Panc1 (cell line): ENCODE results near the gene PLD1. TPM values are rescaled to one million over a fixed set of nuclear protein-coding genes. Genes with fewer than 3 reads are reported as not detected.

ENCODE experiments used
- ATAC-seq: fragments of 200-7000 bp; cut with Tn5 transposase; 2 replicates; pipeline ENCODE4 v1.9.1; 2020; ENCODE audit warnings: mild to moderate bottlenecking, moderate library complexity
- BruUV-seq: library from RNA; stranded (reverse); fragments of 400-500 nt; replicated peaks from 2 replicates; lab custom pipeline; 2021; lab: Mats Ljungman, UMichigan
- CTCF ChIA-PET: fragments of 300-600 bp; sonication (Branson Sonifier 250); formaldehyde crosslinking; loops from one replicate; lab custom pipeline; 2022; ENCODE audit warnings: antibody characterized with exemption; lab: Charles Lee
- POLR2A ChIA-PET: fragments of 300-600 bp; sonication (Branson Sonifier 250); formaldehyde crosslinking; loops from one replicate; lab custom pipeline; 2022; ENCODE audit warnings: antibody characterized with exemption; lab: Charles Lee
- DNase-seq: peaks from one replicate; pipeline ENCODE4 v3.0.0-alpha.2; 2010; ENCODE audit warnings: low read depth, low spot score
- H3K27ac ChIP-seq: 2 replicates; pipeline ENCODE4 v1.5.1; 2011; ENCODE audit warnings: mild to moderate bottlenecking, low read length, inconsistent platforms
- H3K27me3 ChIP-seq: fragments of 200-500 bp; sonication (Bioruptor generic); 2 replicates; pipeline ENCODE4 v1.6.0; 2014; ENCODE audit warnings: low read length, inconsistent platforms; ENCODE audit not compliant: control insufficient read depth, insufficient read depth
- H3K36me3 ChIP-seq: fragments of 200-500 bp; sonication (Bioruptor generic); 2 replicates; pipeline ENCODE4 v1.5.1; 2014; ENCODE audit warnings: inconsistent platforms, mild to moderate bottlenecking, low read length, moderate library complexity; ENCODE audit not compliant: control insufficient read depth, insufficient read depth
- H3K4me1 ChIP-seq: 2 replicates; pipeline ENCODE4 v1.5.1; 2011; ENCODE audit warnings: inconsistent platforms, mild to moderate bottlenecking, low read length, moderate library complexity; ENCODE audit not compliant: control insufficient read depth, insufficient read depth
- H3K4me3 ChIP-seq, 2 experiments: 2 replicates each; pipeline ENCODE4 v1.5.1; 2011 to 2012; ENCODE audit warnings: low read depth in 2 of 2, low read length in 2 of 2, mild to moderate bottlenecking in 2 of 2, inconsistent platforms in 1 of 2, moderate library complexity in 1 of 2
- H3K9me3 ChIP-seq: fragments of 200-500 bp; sonication (Bioruptor generic); 2 replicates; pipeline ENCODE4 v1.5.1; 2014; ENCODE audit warnings: low read depth, mild to moderate bottlenecking, inconsistent platforms, low read length, moderate library complexity; ENCODE audit not compliant: control insufficient read depth, insufficient read depth
- POLR2AphosphoS5 ChIP-seq: IDR thresholded peaks from 2 replicates; pipeline ENCODE4 v1.6.1; 2012; ENCODE audit warnings: mild to moderate bottlenecking, low read depth, low read length, moderate library complexity
- SIN3A ChIP-seq: IDR thresholded peaks from 2 replicates; pipeline ENCODE4 v1.6.1; 2012; ENCODE audit warnings: low read depth, mild to moderate bottlenecking, low read length, moderate library complexity, borderline replicate concordance; ENCODE audit not compliant: insufficient read depth
- TCF7L2 ChIP-seq: IDR thresholded peaks from 2 replicates; pipeline ENCODE4 v1.6.1; 2011; ENCODE audit warnings: mild to moderate bottlenecking, low read depth, low read length, inconsistent platforms
- in situ Hi-C: cut with HindIII; loops from 2 replicates; pipeline ENCODE4 v1.10.0; 2016; ENCODE audit warnings: low sequenced_read_pairs, low pct_unique_long_range_greater_than_20kb
- intact Hi-C: fragments of 100-400 bp; cut with micrococcal nuclease; formaldehyde crosslinking; loops from one replicate; pipeline ENCODE4 v1.10.0; 2022; ENCODE audit not compliant: unreplicated experiment
- total RNA-seq: library from RNA; stranded (reverse); gene quantifications from one replicate; pipeline ENCODE4 v1.2.1, GENCODE V29; 2021; ENCODE audit not compliant: unreplicated experiment
- TF ChIP-seq, protein P1 (sequence below): fragments of 450-650 bp; IDR thresholded peaks from 2 replicates; pipeline ENCODE4 v1.5.1; 2017; ENCODE audit warnings: mild to moderate bottlenecking
- TF ChIP-seq, protein P2 (sequence below), 2 experiments: IDR thresholded peaks; 2 replicates each; pipeline ENCODE4 v1.6.1; 2011 to 2012; ENCODE audit warnings: low read depth in 2 of 2, control low read depth in 1 of 2, low read length in 1 of 2, mild to moderate bottlenecking in 1 of 2, moderate library complexity in 1 of 2; ENCODE audit not compliant: insufficient read depth in 1 of 2

PLD1 gene
- total RNA-seq, 1 experiment from 2014 or later: 20.6 TPM

DNA sequence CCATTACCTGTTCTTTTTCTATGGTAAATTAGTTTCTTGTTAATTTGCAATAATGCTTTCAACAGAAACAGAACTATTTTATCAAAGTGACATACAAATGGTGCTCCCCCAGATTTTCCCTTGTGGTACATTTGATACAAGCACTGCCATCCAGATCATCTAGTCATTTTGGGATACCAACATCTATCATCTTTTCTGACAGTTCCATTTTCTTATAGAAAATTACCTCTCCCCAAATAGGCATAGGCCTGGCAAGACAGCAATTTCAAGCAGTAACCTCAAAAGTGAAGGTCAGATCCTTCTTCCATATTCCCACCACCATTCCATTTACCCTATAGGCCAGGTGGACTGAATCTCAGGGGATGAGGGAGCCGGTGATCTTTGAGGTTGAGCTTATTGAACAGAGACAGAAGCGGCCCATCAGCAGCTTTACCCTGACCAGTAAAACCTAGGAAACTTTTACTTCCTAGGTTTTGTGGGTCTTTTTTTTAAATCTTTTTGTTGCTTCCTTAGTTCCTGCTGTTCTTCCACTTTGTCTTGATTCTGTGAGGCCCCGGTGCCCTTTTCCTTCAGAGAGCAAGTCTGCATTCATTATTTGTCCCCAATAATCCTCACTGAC, 3.1 kb upstream of the PLD1 start:
- ATAC-seq (no peak), DNase-seq (no peak)
- in situ Hi-C loops: no loop called here
- Histone ChIP-seq H3K27me3 (no peaks in the 10 kb centered on the region), H3K36me3 (no peaks in the 10 kb centered on the region), H3K9me3 (no peaks in the 10 kb centered on the region), H3K4me3 (no peak overlapping the region), H3K4me1 (peaks cover 37% of the 10 kb centered on the region), H3K27ac (peak overlapping the region; percentile 97)
- TF ChIP-seq, protein P1, sequence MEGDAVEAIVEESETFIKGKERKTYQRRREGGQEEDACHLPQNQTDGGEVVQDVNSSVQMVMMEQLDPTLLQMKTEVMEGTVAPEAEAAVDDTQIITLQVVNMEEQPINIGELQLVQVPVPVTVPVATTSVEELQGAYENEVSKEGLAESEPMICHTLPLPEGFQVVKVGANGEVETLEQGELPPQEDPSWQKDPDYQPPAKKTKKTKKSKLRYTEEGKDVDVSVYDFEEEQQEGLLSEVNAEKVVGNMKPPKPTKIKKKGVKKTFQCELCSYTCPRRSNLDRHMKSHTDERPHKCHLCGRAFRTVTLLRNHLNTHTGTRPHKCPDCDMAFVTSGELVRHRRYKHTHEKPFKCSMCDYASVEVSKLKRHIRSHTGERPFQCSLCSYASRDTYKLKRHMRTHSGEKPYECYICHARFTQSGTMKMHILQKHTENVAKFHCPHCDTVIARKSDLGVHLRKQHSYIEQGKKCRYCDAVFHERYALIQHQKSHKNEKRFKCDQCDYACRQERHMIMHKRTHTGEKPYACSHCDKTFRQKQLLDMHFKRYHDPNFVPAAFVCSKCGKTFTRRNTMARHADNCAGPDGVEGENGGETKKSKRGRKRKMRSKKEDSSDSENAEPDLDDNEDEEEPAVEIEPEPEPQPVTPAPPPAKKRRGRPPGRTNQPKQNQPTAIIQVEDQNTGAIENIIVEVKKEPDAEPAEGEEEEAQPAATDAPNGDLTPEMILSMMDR: no peak
- TF ChIP-seq POLR2AphosphoS5 (no peak), SIN3A (no peak), TCF7L2 (no peak)
- TF ChIP-seq, protein P2, sequence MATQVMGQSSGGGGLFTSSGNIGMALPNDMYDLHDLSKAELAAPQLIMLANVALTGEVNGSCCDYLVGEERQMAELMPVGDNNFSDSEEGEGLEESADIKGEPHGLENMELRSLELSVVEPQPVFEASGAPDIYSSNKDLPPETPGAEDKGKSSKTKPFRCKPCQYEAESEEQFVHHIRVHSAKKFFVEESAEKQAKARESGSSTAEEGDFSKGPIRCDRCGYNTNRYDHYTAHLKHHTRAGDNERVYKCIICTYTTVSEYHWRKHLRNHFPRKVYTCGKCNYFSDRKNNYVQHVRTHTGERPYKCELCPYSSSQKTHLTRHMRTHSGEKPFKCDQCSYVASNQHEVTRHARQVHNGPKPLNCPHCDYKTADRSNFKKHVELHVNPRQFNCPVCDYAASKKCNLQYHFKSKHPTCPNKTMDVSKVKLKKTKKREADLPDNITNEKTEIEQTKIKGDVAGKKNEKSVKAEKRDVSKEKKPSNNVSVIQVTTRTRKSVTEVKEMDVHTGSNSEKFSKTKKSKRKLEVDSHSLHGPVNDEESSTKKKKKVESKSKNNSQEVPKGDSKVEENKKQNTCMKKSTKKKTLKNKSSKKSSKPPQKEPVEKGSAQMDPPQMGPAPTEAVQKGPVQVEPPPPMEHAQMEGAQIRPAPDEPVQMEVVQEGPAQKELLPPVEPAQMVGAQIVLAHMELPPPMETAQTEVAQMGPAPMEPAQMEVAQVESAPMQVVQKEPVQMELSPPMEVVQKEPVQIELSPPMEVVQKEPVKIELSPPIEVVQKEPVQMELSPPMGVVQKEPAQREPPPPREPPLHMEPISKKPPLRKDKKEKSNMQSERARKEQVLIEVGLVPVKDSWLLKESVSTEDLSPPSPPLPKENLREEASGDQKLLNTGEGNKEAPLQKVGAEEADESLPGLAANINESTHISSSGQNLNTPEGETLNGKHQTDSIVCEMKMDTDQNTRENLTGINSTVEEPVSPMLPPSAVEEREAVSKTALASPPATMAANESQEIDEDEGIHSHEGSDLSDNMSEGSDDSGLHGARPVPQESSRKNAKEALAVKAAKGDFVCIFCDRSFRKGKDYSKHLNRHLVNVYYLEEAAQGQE (IDR thresholded peaks at IDR 0.05; ENCODE audit: insufficient read depth in 1 of 2, low read depth in 2 of 2, low read length in 1 of 2): no peak
- BruUV-seq: no TSS peak
- intact Hi-C loops: no loop called here
- CTCF ChIA-PET: no interaction called here
- POLR2A ChIA-PET: no interaction called here

DNA sequence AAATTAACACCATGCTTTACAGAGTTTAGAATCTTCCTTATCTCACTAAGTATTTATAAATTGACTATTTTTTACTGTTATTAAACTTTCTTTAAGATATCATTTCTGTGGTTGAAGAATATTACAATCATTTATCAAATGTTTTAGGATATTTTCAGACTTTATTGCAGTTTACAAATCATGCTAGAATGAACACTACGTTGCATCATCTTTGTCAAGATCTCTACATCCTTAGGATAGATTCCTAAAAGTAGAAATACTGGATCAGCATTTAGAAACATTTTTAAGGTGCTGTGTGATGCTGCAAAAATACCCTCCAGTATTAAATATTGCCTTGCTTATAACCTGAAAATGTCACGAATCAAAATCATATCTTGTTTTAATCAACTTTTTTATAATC, 2.5 kb upstream of the PLD1 start:
- Histone ChIP-seq H3K36me3 (no peaks in the 10 kb centered on the region), H3K9me3 (no peaks in the 10 kb centered on the region), H3K27me3 (no peaks in the 10 kb centered on the region), H3K4me3 (no peak overlapping the region), H3K4me1 (peaks cover 37% of the 10 kb centered on the region), H3K27ac (peak overlapping the region; percentile 97; the same call in 1 of the 2 replicates)
- ATAC-seq (no peak), DNase-seq (no peak)
- ChIA-PET POLR2A (no interaction called here), CTCF (interaction anchor here (0.5 kb wide), 1 partner anchor 1079 kb away, joined by 3 read pairs; no protein-coding TSS in a partner anchor)
- in situ Hi-C loops (no loop called here), intact Hi-C loops (no loop called here)
- TF ChIP-seq, protein P1: no peak
- TF ChIP-seq POLR2AphosphoS5: no peak
- no peak for TF ChIP-seq TCF7L2
- TF ChIP-seq SIN3A: no peak
- no TSS peak for BruUV-seq
